K562 (cell line): Measurements from ENCODE around the gene ZNF346. TPM values are rescaled to one million over a fixed set of nuclear protein-coding genes. Genes with fewer than 3 reads are reported as not detected.

Source experiments
- CC2D1A ChIP-seq: fragments of 450-650 bp; IDR thresholded peaks from 2 replicates; pipeline ENCODE4 v1.6.1; 2017; ENCODE audit warnings: mild to moderate bottlenecking
- CEBPG ChIP-seq, 3 experiments: fragments of 200-800 bp in 1 of 3; sonication (Bioruptor generic) in 1 of 3; sonication (generic) in 1 of 3; formaldehyde crosslinking in 1 of 3; IDR thresholded peaks in 2 of 3; conservative IDR thresholded peaks in 1 of 3; 2 replicates each; pipeline versions ENCODE4 v1.6.1 to v1.8.0; 2016 to 2022; ENCODE audit warnings: missing compliant biosample characterization in 2 of 3, missing genetic modification characterization in 2 of 3, mild to moderate bottlenecking in 1 of 3, missing genetic modification reagents in 1 of 3
- CREB1 ChIP-seq, 2 experiments: sonication (generic) in 1 of 2; formaldehyde crosslinking in 1 of 2; IDR thresholded peaks; 2 replicates each; pipeline versions ENCODE4 v1.6.1 to v1.8.0; 2012 to 2022; ENCODE audit warnings: inconsistent platforms in 1 of 2, mild to moderate bottlenecking in 1 of 2, missing genetic modification reagents in 1 of 2, moderate library complexity in 1 of 2
- CSDE1 ChIP-seq, 2 experiments: fragments of 450-650 bp; IDR thresholded peaks; 2 replicates each; pipeline ENCODE4 v1.6.1; 2016; ENCODE audit warnings: mild to moderate bottlenecking in 1 of 2
- CTBP1 ChIP-seq: fragments of 450-650 bp; IDR thresholded peaks from 2 replicates; pipeline ENCODE4 v1.6.1; 2016; ENCODE audit warnings: borderline replicate concordance
- GABPA ChIP-seq: fragments of 200-800 bp; sonication (Bioruptor generic); conservative IDR thresholded peaks from 2 replicates; pipeline ENCODE4 v1.6.1; 2016; ENCODE audit warnings: low read depth, missing genetic modification characterization, missing compliant biosample characterization
- HDAC1 ChIP-seq, 2 experiments: fragments of 450-650 bp; IDR thresholded peaks; 2 replicates each; pipeline ENCODE4 v1.6.1; 2016 to 2017; ENCODE audit warnings: inconsistent platforms in 1 of 2, mild to moderate bottlenecking in 1 of 2, moderate library complexity in 1 of 2
- HNRNPK ChIP-seq: fragments of 200-400 bp; formaldehyde crosslinking; IDR thresholded peaks from one replicate; pipeline ENCODE4 v1.6.1; 2018; ENCODE audit warnings: mild to moderate bottlenecking, low read depth, low read length; ENCODE audit not compliant: poor library complexity, severe bottlenecking
- HNRNPL ChIP-seq: fragments of 200-400 bp; formaldehyde crosslinking; IDR thresholded peaks from 2 replicates; pipeline ENCODE4 v1.6.1; 2017; ENCODE audit warnings: low read depth, mild to moderate bottlenecking, low read length
- ILF3 ChIP-seq: fragments of 450-650 bp; IDR thresholded peaks from 2 replicates; pipeline ENCODE4 v1.6.1; 2018; ENCODE audit warnings: antibody characterized with exemption, mild to moderate bottlenecking, moderate library complexity, borderline replicate concordance
- MTA3 ChIP-seq: fragments of 450-650 bp; formaldehyde crosslinking; IDR thresholded peaks from 2 replicates; pipeline ENCODE4 v1.6.1; 2017; ENCODE audit warnings: mild to moderate bottlenecking, borderline replicate concordance
- NRF1 ChIP-seq, 2 experiments: fragments of 450-650 bp; IDR thresholded peaks in 1 of 2; conservative IDR thresholded peaks in 1 of 2; 2 replicates each; pipeline ENCODE4 v1.6.1; 2014; ENCODE audit warnings: mild to moderate bottlenecking in 2 of 2
- PHF8 ChIP-seq: fragments of 200-600 bp; sonication (generic); IDR thresholded peaks from 2 replicates; pipeline ENCODE4 v1.6.1; 2012; ENCODE audit warnings: mixed run types, mild to moderate bottlenecking, inconsistent platforms, low read length, moderate library complexity, borderline replicate concordance
- SNIP1 ChIP-seq: fragments of 450-650 bp; IDR thresholded peaks from 2 replicates; pipeline ENCODE4 v1.7.1; 2017; ENCODE audit warnings: low read depth, mild to moderate bottlenecking
- STAT5B ChIP-seq: fragments of 250-450 bp; sonication (Bioruptor Pico); IDR thresholded peaks from 2 replicates; pipeline ENCODE4 v1.8.0; 2021; ENCODE audit warnings: mild to moderate bottlenecking, inconsistent platforms
- TBP ChIP-seq: optimal IDR thresholded peaks from 2 replicates; pipeline ENCODE3; 2011; ENCODE audit warnings: low read depth, low read length, improper control_type of control experiment
- ZBTB12 ChIP-seq: fragments of 250-450 bp; sonication (Bioruptor Pico); IDR thresholded peaks from 2 replicates; pipeline ENCODE4 v1.4.0; 2020
- ZNF174 ChIP-seq: fragments of 250-450 bp; sonication (Bioruptor Pico); IDR thresholded peaks from 2 replicates; pipeline ENCODE4 v1.4.0; 2020; ENCODE audit warnings: mild to moderate bottlenecking
- ZNF232 ChIP-seq: sonication (generic); formaldehyde crosslinking; IDR thresholded peaks from 2 replicates; pipeline ENCODE4 v1.8.0; 2022; ENCODE audit warnings: mild to moderate bottlenecking, missing genetic modification reagents
- ZNF561 ChIP-seq: fragments of 450-650 bp; formaldehyde crosslinking; conservative IDR thresholded peaks from 2 replicates; pipeline ENCODE4 v1.4.0; 2020; ENCODE audit warnings: mild to moderate bottlenecking, moderate library complexity
- ZNF699 ChIP-seq: fragments of 250-450 bp; sonication (Bioruptor Pico); IDR thresholded peaks from 2 replicates; pipeline ENCODE4 v1.8.0; 2021; ENCODE audit warnings: mild to moderate bottlenecking, moderate library complexity; ENCODE audit not compliant: insufficient replicate concordance
- polyA plus RNA-seq, 8 experiments: library from polyadenylated mRNA; depleted of rRNA in 4 of 8; stranded (reverse) in 5 of 8; unstranded in 3 of 8; fragments of >200 nt; fragmentation: Nextera tagmentation in 2 of 8; fragmentation: Illumina TruSeq in 1 of 8; extraction: Ambion mirVana in 2 of 8; extraction: Trizol in 1 of 8; gene quantifications; 2 replicates each; pipeline versions ENCODE4 v1.2.1 to v1.2.3, GENCODE V29; 2011 to 2014; ENCODE audit warnings: inconsistent platforms in 1 of 8, missing spikeins in 1 of 8
- total RNA-seq, 7 experiments: library from RNA; depleted of rRNA in 6 of 7; stranded (reverse); fragments of >200 nt in 6 of 7; fragmentation: Illumina TruSeq in 2 of 7; extraction: Trizol in 2 of 7; gene quantifications; 2 replicates each; pipeline versions ENCODE4 v1.2.1 to v1.2.3, GENCODE V29; 2011 to 2021; ENCODE audit warnings: low replicate concordance in 1 of 7
- TF ChIP-seq, protein P1 (sequence below): sonication (generic); formaldehyde crosslinking; IDR thresholded peaks from 2 replicates; pipeline ENCODE4 v1.8.0; 2022; ENCODE audit warnings: mild to moderate bottlenecking, missing genetic modification reagents
- TF ChIP-seq, protein P2 (sequence below), 2 experiments: fragments of 450-650 bp; IDR thresholded peaks; 2 replicates each; pipeline ENCODE4 v1.6.1; 2016

The ZNF346 gene
- total and polyA plus RNA-seq, 9 of the 15 experiments (the other 6 are each of a cell fraction or from before 2014, with no cell fraction given): 5.0 to 25.1 (median 20.1) TPM

GRCh38 chr5:177113566-177114424 lies 91.3 kb downstream of the ZNF346 start (continued):
- TF ChIP-seq HNRNPL (no peak), ZNF174 (CRISPR knock-in tag) (no peak), HDAC1 (IDR thresholded peaks at IDR 0.05) (peak in 1 of 2 experiments; percentile 86; a peak in 2 of 4 replicates), TBP (no peak), ZNF561 (no peak), ZNF699 (CRISPR knock-in tag) (no peak), STAT5B (CRISPR knock-in tag) (no peak), HNRNPK (no peak), ZBTB12 (CRISPR knock-in tag) (no peak), GABPA (tag) (no peak), PHF8 (no peak), MTA3 (peak; percentile 35; the same call in 1 of the 2 replicates), CREB1 (IDR thresholded peaks at IDR 0.05) (peak; percentile 2; the same call in 1 of the 2 replicates), CREB1 (CRISPR knock-in tag; IDR thresholded peaks at IDR 0.05) (no peak), CC2D1A (peak; percentile 94), ZNF232 (no peak), CEBPG (CRISPR knock-in tag; IDR thresholded peaks at IDR 0.05) (no peak), CEBPG (tag; conservative IDR thresholded peaks at IDR 0.05 in 1 of 2, IDR thresholded peaks at IDR 0.05 in 1 of 2) (peak; percentile 20 to 76; a peak in 2 of 4 replicates), ILF3 (no peak), SNIP1 (no peak), NRF1 (conservative IDR thresholded peaks at IDR 0.05 in 1 of 2, IDR thresholded peaks at IDR 0.05 in 1 of 2) (no peak), CSDE1 (IDR thresholded peaks at IDR 0.05) (no peak), CTBP1 (peak; percentile 83)
- TF ChIP-seq, protein P1, sequence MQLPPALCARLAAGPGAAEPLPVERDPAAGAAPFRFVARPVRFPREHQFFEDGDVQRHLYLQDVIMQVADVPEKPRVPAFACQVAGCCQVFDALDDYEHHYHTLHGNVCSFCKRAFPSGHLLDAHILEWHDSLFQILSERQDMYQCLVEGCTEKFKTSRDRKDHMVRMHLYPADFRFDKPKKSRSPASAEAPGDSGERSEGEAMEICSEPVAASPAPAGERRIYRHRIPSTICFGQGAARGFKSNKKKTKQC: no peak
- TF ChIP-seq, protein P2, sequence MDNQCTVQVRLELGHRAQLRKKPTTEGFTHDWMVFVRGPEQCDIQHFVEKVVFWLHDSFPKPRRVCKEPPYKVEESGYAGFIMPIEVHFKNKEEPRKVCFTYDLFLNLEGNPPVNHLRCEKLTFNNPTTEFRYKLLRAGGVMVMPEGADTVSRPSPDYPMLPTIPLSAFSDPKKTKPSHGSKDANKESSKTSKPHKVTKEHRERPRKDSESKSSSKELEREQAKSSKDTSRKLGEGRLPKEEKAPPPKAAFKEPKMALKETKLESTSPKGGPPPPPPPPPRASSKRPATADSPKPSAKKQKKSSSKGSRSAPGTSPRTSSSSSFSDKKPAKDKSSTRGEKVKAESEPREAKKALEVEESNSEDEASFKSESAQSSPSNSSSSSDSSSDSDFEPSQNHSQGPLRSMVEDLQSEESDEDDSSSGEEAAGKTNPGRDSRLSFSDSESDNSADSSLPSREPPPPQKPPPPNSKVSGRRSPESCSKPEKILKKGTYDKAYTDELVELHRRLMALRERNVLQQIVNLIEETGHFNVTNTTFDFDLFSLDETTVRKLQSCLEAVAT (IDR thresholded peaks at IDR 0.05): 0 out of 4 replicates have a peak, but pooled peaks of 1 of the 2 experiments have one; percentile 59
